ENCODE results near the gene LYZL2. TPM values are rescaled to one million over a fixed set of nuclear protein-coding genes. Genes with fewer than 3 reads are reported as not detected.
"Not testable (repeated sequence)": the region's sequence is repeated elsewhere in the genome, so short reads cannot be mapped to it uniquely, and the experiment has no call there.

LYZL2 gene
- total RNA-seq (10 to 100 TPM; 48.7 to 88.9 TPM), polyA plus RNA-seq (ENCODE audit: insufficient read depth, low read depth, low replicate concordance) (100 TPM)
- long read RNA-seq, donor 1: 0 reads
- long read RNA-seq, donor 2: 0 reads

DNA sequence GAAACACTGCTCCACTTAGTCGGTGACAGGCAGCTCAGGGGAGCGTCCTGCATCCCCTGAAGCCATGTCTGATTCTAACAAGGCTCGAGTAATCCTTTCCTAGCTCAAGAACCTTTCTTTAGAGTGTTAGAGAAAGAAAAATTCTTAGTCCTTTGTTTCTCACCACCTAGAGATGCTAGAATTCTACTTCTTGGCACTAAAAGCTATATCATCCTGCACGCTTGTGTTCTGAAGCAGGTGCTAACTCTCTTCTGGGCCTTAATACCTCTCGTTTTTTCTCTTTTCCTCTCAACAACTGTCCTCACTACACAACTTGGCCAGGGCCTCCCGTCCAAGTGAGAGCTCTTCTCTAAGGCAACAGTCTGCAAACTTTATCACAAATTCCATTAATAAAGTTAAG, at the start of gene LYZL2:
LYZL2 (minus strand) TSS at position 101 of the 400 bp plus-strand sequence. CDS start 2,838 bp downstream, outside the sequence.
- Histone ChIP-seq H3K4me1 (no peaks in the 10 kb centered on the region), H3K9me3 (no peaks in the 10 kb centered on the region), H3K4me3 (no peak within 1 kb of the TSS), H3K36me3 (ENCODE audit: low read depth, missing control alignments) (no peaks in the 10 kb centered on the region), H3K27me3 (no peaks in the 10 kb centered on the region), H3K27ac (no peak within 1 kb of the TSS)
- intact Hi-C loops (cut with DNase I; ENCODE audit: low total_unique reads): no loop called here
- 79 to 89% methylated on average over 6 of the region's 6 CpGs for WGBS, 2 donors
- no peak for DNase-seq
- TF ChIP-seq POLR2A (IDR thresholded peaks at IDR 0.05): no peak
- TF ChIP-seq, protein P1, sequence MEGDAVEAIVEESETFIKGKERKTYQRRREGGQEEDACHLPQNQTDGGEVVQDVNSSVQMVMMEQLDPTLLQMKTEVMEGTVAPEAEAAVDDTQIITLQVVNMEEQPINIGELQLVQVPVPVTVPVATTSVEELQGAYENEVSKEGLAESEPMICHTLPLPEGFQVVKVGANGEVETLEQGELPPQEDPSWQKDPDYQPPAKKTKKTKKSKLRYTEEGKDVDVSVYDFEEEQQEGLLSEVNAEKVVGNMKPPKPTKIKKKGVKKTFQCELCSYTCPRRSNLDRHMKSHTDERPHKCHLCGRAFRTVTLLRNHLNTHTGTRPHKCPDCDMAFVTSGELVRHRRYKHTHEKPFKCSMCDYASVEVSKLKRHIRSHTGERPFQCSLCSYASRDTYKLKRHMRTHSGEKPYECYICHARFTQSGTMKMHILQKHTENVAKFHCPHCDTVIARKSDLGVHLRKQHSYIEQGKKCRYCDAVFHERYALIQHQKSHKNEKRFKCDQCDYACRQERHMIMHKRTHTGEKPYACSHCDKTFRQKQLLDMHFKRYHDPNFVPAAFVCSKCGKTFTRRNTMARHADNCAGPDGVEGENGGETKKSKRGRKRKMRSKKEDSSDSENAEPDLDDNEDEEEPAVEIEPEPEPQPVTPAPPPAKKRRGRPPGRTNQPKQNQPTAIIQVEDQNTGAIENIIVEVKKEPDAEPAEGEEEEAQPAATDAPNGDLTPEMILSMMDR (IDR thresholded peaks at IDR 0.05): no peak

DNA sequence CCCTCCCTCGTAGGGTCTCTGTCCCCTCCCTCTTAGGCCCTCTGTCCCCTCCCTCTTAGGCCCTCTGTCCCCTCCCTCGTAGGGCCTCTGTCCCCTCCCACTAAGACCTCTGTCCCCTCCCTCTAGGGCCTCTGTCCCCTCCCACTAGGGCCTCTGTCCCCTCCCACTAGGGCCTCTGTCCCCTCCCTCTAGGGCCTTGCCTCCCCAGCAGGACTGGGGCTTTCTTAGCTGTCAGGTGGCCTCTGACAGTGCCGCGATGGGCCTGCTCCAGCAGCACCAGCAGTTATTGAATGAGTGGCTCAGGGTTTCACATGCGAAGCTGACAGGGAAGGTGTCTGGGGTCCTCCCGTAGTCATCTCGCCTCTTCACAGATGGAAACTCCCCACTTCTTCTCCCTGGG, 48.1 kb upstream of the LYZL2 start:
- 86 to 92% methylated on average over 1 to 2 of the region's 7 CpGs for WGBS, 2 donors
- not testable (repeated sequence) for DNase-seq; H3K36me3 ChIP-seq (ENCODE audit: low read depth, missing control alignments)

DNA sequence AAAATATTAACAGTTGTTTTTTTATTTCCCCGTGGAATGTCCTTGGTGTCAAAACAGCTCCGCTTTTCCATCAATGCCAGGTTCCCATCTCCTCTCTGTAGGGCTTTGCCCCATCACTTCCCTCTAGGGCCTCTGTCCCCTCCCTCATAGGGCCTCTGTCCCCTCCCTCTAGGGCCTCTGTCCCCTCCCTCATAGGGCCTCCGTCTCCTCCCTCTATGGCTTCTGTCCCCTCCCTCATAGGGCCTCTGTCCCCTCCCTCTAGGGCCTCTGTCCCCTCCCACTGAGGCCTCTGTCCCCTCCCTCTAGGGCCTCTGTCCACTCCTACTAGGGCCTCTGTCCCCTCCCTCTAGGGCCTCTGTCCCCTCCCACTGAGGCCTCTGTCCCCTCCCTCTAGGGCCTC, 47.6 kb upstream of the LYZL2 start:
- 69 to 79% methylated on average over 3 of the region's 3 CpGs for WGBS, 2 donors
- H3K4me1 ChIP-seq; intact Hi-C loops (cut with DNase I; ENCODE audit: low total_unique reads); H3K36me3 ChIP-seq (ENCODE audit: low read depth, missing control alignments); H3K9me3 ChIP-seq; H3K4me3 ChIP-seq; H3K27me3 ChIP-seq; H3K27ac ChIP-seq; DNase-seq: not testable (repeated sequence)

More for the DNA sequence above, 48.1 kb upstream of the LYZL2 start:
- intact Hi-C loops (cut with DNase I; ENCODE audit: low total_unique reads); H3K4me3 ChIP-seq; H3K9me3 ChIP-seq; H3K27ac ChIP-seq; H3K4me1 ChIP-seq; H3K27me3 ChIP-seq: not testable (repeated sequence)

DNA sequence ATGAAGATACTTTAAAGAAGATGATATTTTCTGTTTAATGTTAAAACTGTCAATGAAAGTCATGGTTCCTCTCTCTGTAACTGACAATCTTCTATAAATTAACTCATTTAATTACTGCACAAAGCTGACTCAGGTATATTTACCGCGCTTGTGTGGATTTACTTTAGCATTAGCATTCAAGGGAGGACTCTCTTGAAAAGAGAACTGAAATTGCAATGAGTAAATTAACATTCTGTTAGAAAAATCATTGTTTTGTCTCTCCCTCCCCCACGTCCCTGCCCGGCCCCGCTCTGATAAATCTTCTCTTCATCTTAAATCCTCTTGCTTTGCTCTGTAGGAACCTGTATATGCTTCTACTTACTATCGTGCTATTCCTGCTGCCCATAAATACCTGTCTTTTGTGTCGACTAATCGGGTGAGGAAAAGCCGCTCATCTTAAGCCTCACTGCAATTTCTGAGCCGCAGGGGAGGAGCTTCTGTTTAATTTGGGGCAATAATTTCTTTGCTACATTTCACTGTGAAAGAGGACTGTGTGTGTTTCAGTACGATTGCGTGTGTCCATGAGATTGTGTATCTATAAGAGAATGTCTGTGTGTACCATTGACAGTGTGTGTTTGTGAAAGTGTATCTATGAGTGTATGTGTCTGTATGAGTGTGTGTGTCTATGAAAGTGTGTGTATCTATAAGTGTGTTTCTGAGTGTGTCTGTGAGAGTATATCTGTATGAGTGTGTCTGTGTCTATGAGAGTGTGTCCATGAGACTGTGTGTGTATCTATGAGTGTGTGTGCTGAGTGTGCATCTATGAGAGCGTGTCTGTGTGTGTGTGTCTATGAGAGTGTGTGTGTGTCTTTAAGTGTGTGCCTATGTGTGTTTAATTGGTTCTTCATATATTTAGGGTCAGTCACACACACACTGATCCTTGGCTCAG, 46.5 kb upstream of the LYZL2 start:
- Histone ChIP-seq H3K27me3 (no peaks in the 10 kb centered on the region), H3K4me1 (no peaks in the 10 kb centered on the region), H3K9me3 (no peaks in the 10 kb centered on the region), H3K36me3 (ENCODE audit: low read depth, missing control alignments) (no peaks in the 10 kb centered on the region), H3K27ac (no peak overlapping the region), H3K4me3 (no peak overlapping the region)
- intact Hi-C loops (cut with DNase I; ENCODE audit: low total_unique reads): no loop called here
- 66 to 68% methylated on average over 13 of the region's 13 CpGs for WGBS, 2 donors
- TF ChIP-seq, protein P1 (IDR thresholded peaks at IDR 0.05): no peak
- TF ChIP-seq POLR2A (IDR thresholded peaks at IDR 0.05): no peak
- no peak for DNase-seq

DNA sequence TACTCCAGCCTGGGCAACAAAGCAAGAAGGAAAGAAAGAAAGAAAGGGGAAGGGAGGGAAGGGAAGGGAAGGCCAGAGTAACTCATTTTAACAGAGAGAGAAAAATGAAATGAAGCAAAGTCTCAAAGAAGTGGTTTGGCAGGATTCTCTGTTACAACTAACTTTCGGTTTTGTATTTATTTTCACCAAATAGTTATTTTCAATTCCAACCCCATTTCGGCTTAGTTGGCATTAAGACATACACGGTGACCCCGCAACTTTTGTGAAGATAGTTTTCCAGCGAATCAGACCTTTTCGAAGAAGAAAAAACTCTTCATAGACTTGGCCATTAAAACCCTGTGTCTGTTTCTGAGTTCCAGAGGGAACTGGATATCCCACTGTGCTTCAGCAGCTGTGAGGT, 45.2 kb upstream of the LYZL2 start:
- H3K27ac ChIP-seq: no peak overlapping the region
- no peaks in the 10 kb centered on the region for H3K9me3 ChIP-seq
- WGBS, 2 donors: 78 to 81% methylated on average over 6 of the region's 6 CpGs
- H3K36me3 ChIP-seq (ENCODE audit: low read depth, missing control alignments): no peaks in the 10 kb centered on the region
- H3K27me3 ChIP-seq: no peaks in the 10 kb centered on the region
- H3K4me1 ChIP-seq: no peaks in the 10 kb centered on the region
- DNase-seq: no peak
- no peak overlapping the region for H3K4me3 ChIP-seq
- TF ChIP-seq, protein P1 (IDR thresholded peaks at IDR 0.05): no peak
- TF ChIP-seq POLR2A (IDR thresholded peaks at IDR 0.05): no peak
- intact Hi-C loops (cut with DNase I; ENCODE audit: low total_unique reads): no loop called here

GRCh38 chr10:30673262-30673661, 43.7 kb upstream of the LYZL2 start:
- H3K36me3 ChIP-seq (ENCODE audit: low read depth, missing control alignments); H3K27me3 ChIP-seq; DNase-seq; H3K4me1 ChIP-seq; H3K27ac ChIP-seq; H3K9me3 ChIP-seq; H3K4me3 ChIP-seq; intact Hi-C loops (cut with DNase I; ENCODE audit: low total_unique reads): not testable (repeated sequence)
- WGBS, 2 donors: no CpG with 5 or more reads among the region's 13 CpGs

GRCh38 chr10:30672338-30672737, 42.8 kb upstream of the LYZL2 start:
- H3K27me3 ChIP-seq; H3K9me3 ChIP-seq; intact Hi-C loops (cut with DNase I; ENCODE audit: low total_unique reads); DNase-seq; H3K4me3 ChIP-seq; H3K4me1 ChIP-seq; H3K27ac ChIP-seq; H3K36me3 ChIP-seq (ENCODE audit: low read depth, missing control alignments): not testable (repeated sequence)
- 89 to 93% methylated on average over 4 of the region's 4 CpGs for WGBS, 2 donors
